ENCODE data around the gene UBAC1. TPM values are rescaled to one million over a fixed set of nuclear protein-coding genes. Genes with fewer than 3 reads are reported as not detected.

UBAC1 gene
- total RNA-seq, 1 experiment from 2014 or later, result 54.8 TPM

GRCh38 chr9:135907431-135908092 is 53.6 kb downstream of the UBAC1 start, which contains the start of gene CAMSAP1:
Gene CAMSAP1, minus strand, starts transcription at chr9:135907546. Its CDS starts 387 bp downstream, at chr9:135907159.
- no TSS peak for BruUV-seq (replicated peaks)
- Histone ChIP-seq H3K9me3 (ENCODE audit: control insufficient read depth in 1 of 2, insufficient read depth in 1 of 2, low read depth in 1 of 2, low read length in 2 of 2) (no peaks in the 10 kb centered on the region), H3K36me3 (ENCODE audit: control insufficient read depth in 1 of 2, insufficient read depth in 2 of 2, low read length in 2 of 2) (peaks cover 0 to 16% of the 10 kb centered on the region in 2 experiments; a peak in 1 of 4 replicates), H3K4me2 (ENCODE audit: low read length) (peak within 1 kb of the TSS; percentile 94), H4K20me1 (ENCODE audit: insufficient read depth) (peaks cover 9% of the 10 kb centered on the region; the same call in 1 of the 2 replicates), H3K4me3 (replicated peaks in 1 of 2; ENCODE audit: low read depth in 1 of 2, low read length in 2 of 2) (peak within 1 kb of the TSS; percentile 63 to 79), H3K79me2 (ENCODE audit: insufficient read depth, low read length) (peaks cover 72% of the 10 kb centered on the region), H2AFZ (ENCODE audit: low read depth, low read length, poor library complexity, severe bottlenecking) (no peak within 1 kb of the TSS), H3K9me2 (ENCODE audit: insufficient read depth) (no peaks in the 10 kb centered on the region), H3K27ac (ENCODE audit: low read depth, low read length) (peak within 1 kb of the TSS; percentile 79), H3K4me1 (ENCODE audit: control insufficient read depth in 1 of 2, insufficient read depth in 2 of 2, low read length in 2 of 2) (peaks cover 31 to 49% of the 10 kb centered on the region in 2 experiments), H3K9ac (ENCODE audit: low read length) (peak within 1 kb of the TSS; percentile 75), H3K27me3 (ENCODE audit: insufficient read depth, low read length) (no peaks in the 10 kb centered on the region)
- intact Hi-C loops (cut with micrococcal nuclease), result no loop called here
- ATAC-seq (peak; percentile 83), DNase-seq (ENCODE audit: low read depth, low spot score) (peak; percentile 74)
- TF ChIP-seq SP1 (IDR thresholded peaks at IDR 0.05; ENCODE audit: low read depth) (0 out of 2 replicates have a peak, but pooled peaks have one; percentile 34), ZNF274 (IDR thresholded peaks at IDR 0.05; ENCODE audit: low read depth, low read length) (no peak), POLR2AphosphoS5 (IDR thresholded peaks at IDR 0.05; ENCODE audit: low read depth, low read length) (peak; percentile 86), ZFX (IDR thresholded peaks at IDR 0.05) (peak; percentile 40; the same call in 1 of the 2 replicates), SIN3A (IDR thresholded peaks at IDR 0.05; ENCODE audit: low read depth) (peak; percentile 33), TCF7L2 (IDR thresholded peaks at IDR 0.05; ENCODE audit: borderline replicate concordance, extremely low read depth, insufficient read depth, insufficient read length) (no peak), EGR1 (IDR thresholded peaks at IDR 0.05; ENCODE audit: low read depth) (peak; percentile 68), POLR2A (IDR thresholded peaks at IDR 0.05; ENCODE audit: borderline replicate concordance, extremely low read depth, insufficient read depth, insufficient read length) (peak; percentile 27), EZH2 (IDR thresholded peaks at IDR 0.05) (no peak), CEBPB (IDR thresholded peaks at IDR 0.05; ENCODE audit: low read depth) (no peak), ZBTB33 (IDR thresholded peaks at IDR 0.05; ENCODE audit: extremely low read depth, insufficient replicate concordance, low read length) (no peak)
- TF ChIP-seq, protein P1, sequence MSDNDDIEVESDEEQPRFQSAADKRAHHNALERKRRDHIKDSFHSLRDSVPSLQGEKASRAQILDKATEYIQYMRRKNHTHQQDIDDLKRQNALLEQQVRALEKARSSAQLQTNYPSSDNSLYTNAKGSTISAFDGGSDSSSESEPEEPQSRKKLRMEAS (IDR thresholded peaks at IDR 0.05), result peak; percentile 71; the same call in 1 of the 2 replicates
- RAD21 ChIA-PET (ENCODE audit: low non-redundant PET in 1 of 2, low total read pairs in 2 of 2, uncharacterized antibody in 2 of 2, unreplicated experiment in 2 of 2), result interaction anchor here in 1 of 2 experiments (0.7 kb wide), 1 partner anchor 187 kb away, joined by 6 read pairs; no protein-coding TSS in a partner anchor
- CTCF ChIA-PET, result no interaction called here
- POLR2A ChIA-PET, result interaction anchor here (0.7 kb wide), 1 partner anchor 12 kb away, joined by 3 read pairs; no protein-coding TSS in a partner anchor
